ENCODE data around the gene PRDM5. TPM values are rescaled to one million over a fixed set of nuclear protein-coding genes. Genes with fewer than 3 reads are reported as not detected.
"Not testable (repeated sequence)": the region's sequence is repeated elsewhere in the genome, so short reads cannot be mapped to it uniquely, and the experiment has no call there.

The PRDM5 gene
- total RNA-seq, 1 donor from 2014 or later = 6.9 TPM

- no peak for DNase-seq (ENCODE audit: extremely low read depth, low read depth, low spot score)
Measured at GRCh38 chr4:120671538-120671937, 251.0 kb downstream of the PRDM5 start.

- no peak for DNase-seq (ENCODE audit: extremely low read depth, low read depth, low spot score)
Measured at GRCh38 chr4:120667102-120667501, 255.4 kb downstream of the PRDM5 start.

- no peak for DNase-seq (ENCODE audit: extremely low read depth, low read depth, low spot score)
Measured at GRCh38 chr4:120664851-120665250, 257.7 kb downstream of the PRDM5 start.

- no peak for DNase-seq (ENCODE audit: extremely low read depth, low read depth, low spot score)
Measured at GRCh38 chr4:120659616-120660170, 262.8 kb downstream of the PRDM5 start.

GRCh38 chr4:120658772-120659171 lies 263.8 kb downstream of the PRDM5 start:
- no peak for DNase-seq (ENCODE audit: extremely low read depth, low read depth, low spot score)

- DNase-seq (ENCODE audit: extremely low read depth, low read depth, low spot score) = no peak
Measured at GRCh38 chr4:120653804-120654573, 268.5 kb downstream of the PRDM5 start.

- not testable (repeated sequence) for DNase-seq (ENCODE audit: extremely low read depth, low read depth, low spot score)
Measured at GRCh38 chr4:120648336-120648735, 274.2 kb downstream of the PRDM5 start.

Other genes starting within 250 kb of the PRDM5 start
- 0.70 TPM in 1 of 2 replicates, not detected in the other for gene NDNF, start 149.8 kb upstream of the PRDM5 start, total RNA-seq
- gene TNIP3, start 241.6 kb upstream of the PRDM5 start, total RNA-seq = 4.4 and 4.9 TPM in 2 replicates

Measured in glomerular endothelial cell (primary cell).